ENCODE data around the gene RTP1.
"Not testable (repeated sequence)": the region's sequence is repeated elsewhere in the genome, so short reads cannot be mapped to it uniquely, and the experiment has no call there.

RTP1 gene

GRCh38 chr3:187199463-187200050, 2.3 kb downstream of the RTP1 start:
- not testable (repeated sequence) for DNase-seq

DNA sequence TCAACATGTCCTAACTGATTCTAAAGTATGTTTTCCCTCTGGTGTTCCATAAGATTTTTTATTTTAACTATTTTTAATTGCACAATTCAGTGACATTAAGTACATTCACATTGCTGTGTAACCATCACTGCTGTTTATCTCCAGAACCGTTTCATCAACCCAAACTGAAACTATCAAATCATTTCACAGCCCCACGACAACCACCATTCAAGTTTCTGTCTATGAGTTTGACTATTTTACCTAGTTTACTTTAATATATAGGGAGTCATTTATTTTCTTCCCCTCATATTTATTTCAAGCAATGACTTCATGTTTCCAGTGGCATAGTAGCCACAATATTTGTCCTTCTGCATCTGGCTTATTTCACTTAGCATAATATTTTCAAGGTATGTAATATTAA, 8.4 kb downstream of the RTP1 start:
- no peak for DNase-seq

GRCh38 chr3:187207062-187207461, 9.8 kb downstream of the RTP1 start:
- DNase-seq = no peak

GRCh38 chr3:187207624-187208023, 10.3 kb downstream of the RTP1 start:
- DNase-seq = no peak

GRCh38 chr3:187208159-187208558, 10.9 kb downstream of the RTP1 start:
- no peak for DNase-seq

GRCh38 chr3:187209491-187209890, 12.2 kb downstream of the RTP1 start:
- no peak for DNase-seq

DNA sequence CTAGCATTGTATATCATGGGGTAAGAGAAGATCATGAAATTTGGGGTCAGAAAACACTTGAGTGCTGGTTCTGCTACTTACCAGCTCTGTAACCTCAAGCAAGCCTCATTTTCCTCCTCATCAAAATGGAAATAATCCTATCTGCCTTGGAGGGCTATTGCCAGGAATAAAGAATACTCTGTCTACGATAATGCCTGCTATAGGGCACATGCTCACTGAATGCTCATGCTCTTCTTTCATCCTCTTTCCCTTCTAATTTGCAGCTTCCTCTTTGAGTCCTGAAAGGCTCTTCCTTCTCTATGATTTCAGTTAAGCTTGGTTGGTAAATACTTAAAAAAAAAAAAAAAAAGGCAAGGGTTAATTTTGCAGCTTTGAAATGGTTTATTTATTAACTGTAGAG, 12.8 kb downstream of the RTP1 start:
- no peak for DNase-seq

GRCh38 chr3:187210545-187211327, 13.4 kb downstream of the RTP1 start:
- no peak for DNase-seq

- no peak for DNase-seq
Observed at GRCh38 chr3:187211532-187212195, 14.4 kb downstream of the RTP1 start.

DNA sequence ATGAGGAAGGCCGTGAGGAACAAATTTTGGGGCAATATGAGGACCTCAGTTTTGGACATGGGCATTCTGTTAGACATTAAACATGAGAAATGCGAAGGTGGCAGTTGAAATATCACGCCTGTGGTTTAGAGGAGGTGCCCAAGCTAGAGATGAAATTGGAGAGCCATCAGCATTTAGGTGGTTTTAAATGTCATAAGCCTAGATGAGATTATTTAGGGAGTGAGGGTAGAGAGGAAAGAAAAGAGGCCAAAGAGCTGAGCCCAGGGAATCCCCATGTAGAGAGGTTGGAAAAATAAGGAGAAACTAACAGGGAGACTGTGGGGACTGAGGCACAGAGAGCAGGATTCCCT, 14.9 kb downstream of the RTP1 start:
- DNase-seq = no peak

DNA sequence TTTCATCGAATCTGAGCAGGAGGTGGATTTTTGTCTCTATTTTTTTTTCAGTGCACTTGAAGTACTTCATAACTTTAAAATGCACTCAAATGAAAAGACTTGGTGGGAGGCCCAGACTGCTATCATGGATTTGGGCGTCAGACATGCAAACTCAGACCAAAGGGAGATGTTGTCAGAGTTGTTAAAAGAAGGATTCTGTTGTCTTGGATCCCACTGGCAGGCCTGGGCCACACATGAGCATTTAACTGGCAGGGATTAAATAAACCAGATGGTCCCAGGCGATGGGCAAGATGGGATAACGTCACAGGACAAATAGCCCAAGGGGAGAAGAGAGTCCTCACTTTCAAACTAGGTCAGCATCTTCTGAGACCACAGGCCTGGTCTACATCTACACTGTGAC, 15.4 kb downstream of the RTP1 start:
- no peak for DNase-seq

DNA sequence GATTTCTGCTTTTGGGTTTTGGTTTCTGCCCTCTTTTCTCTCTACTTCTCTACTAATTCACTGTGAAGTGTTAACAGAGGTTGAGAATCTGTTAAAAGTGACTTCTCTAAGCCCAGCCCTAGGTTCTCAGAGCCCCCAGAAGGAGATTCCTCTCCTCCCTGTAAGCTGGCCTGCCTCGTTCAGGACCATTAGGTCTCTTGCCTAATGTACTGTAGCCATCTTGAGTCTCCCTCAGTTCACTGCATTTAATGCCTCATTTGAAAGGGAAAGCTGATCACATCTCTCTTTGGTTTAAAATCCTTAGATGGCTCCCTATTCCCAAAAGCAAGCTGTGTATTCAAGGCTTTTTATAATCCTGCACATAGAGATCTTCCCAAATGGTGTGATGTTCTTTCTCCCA, 16.3 kb downstream of the RTP1 start:
- no peak for DNase-seq

DNA sequence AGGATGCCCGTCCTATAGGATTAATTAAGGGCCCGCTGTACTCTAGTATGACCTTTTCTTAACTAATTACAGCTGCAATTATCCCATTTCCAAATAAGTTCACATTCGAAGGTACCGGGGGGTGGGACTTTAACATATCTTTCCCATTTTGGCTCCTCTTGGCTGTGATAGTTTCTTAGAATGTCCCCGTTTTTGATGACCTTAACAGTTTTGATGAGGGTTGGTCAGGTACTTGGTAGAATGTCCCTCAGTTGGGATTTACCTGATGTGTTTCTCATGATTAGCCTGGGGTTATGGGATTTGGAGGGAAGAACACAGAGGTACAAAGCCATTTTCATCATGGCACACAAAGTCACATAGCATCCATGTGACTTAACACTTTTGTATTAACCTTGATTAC, 18.2 kb downstream of the RTP1 start:
- DNase-seq = no peak

- no peak for DNase-seq
Observed at GRCh38 chr3:187222801-187223200, 25.5 kb downstream of the RTP1 start.

DNA sequence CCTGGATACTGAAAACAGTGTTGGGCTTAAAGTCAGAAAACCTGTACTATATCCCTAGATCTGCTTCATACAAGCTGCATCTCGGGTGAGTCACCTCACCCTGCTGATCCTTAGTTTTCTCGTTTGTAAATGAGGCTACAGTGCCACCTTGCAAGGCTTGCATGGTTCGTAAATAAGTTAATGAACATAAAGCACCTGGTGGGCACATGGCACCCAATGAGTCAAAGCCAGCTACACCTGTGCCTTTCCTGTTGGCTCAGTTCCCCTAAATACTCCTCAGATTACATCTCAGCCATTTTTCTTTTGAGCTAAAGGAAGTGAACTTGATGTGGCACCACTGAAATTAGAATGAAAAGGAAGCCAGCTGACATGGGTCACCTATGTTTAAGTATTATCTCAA, 26.5 kb downstream of the RTP1 start:
- DNase-seq = peak; percentile 49

DNA sequence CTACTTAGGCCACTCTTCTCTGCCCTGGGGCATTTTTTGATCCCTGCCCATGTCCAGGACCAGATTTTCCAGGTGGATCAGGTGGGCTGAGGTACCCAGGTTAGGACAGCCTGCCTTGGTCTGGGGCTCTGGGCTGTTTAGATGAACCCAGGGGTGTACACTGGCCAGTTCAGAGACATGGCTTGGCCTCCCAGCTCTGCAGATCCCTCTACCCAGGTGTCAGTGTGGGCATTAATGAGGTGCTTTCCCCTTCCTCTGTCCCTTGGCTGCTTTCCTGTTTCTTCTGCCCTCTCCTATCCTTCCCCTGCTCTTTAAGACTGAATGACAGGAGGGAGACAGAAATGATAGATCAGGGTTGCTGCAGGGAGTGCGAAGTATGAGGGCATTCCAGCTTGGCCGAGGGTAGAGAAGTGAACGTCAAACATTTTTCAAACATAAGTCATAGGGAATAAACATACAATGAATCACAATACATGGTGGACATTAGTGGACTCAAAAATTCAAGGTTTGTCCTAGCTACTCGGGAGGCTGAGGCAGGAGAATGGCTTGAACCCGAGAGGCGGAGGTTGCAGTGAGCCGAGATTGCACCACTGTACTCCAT, 30.5 kb downstream of the RTP1 start:
- no peak for DNase-seq

DNA sequence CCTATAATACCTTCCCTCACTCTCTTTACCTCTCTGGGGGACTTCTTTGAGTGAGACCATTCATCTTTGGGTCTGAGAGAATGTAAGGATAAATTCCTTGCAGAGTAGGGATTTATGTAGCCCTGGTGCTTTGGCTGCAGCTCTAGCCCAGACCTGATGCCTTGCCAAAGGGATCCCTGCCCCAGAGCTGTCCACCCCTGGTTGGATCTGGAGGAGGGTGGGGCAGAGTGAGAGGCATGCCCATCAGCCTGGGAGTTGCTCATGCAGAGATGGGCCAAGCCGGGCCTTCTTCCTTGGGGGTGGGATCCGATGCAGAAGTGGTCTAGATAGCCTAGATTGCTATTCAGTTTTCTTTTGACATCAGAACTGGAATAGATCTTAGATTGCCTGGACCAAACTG, 31.5 kb downstream of the RTP1 start:
- no peak for DNase-seq

DNA sequence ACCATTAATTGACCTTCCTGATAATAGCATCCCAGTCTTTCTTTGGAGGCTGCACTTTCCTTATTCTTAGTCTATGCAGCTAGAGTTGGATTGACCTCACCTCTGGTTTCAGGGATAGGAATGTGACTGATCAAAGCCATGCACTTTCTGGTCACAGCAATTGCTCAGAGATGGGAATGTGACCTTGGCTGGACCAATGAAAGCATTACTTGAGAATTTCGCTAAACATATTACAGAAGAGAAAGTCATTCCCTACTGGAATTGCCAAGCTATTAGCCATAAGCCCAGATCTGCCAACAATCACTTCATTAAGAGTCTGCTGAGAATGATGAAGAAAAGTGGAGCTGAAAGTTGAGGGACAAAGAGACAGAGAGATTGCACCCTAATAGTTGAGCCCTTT, 32.7 kb downstream of the RTP1 start:
- DNase-seq = no peak

DNA sequence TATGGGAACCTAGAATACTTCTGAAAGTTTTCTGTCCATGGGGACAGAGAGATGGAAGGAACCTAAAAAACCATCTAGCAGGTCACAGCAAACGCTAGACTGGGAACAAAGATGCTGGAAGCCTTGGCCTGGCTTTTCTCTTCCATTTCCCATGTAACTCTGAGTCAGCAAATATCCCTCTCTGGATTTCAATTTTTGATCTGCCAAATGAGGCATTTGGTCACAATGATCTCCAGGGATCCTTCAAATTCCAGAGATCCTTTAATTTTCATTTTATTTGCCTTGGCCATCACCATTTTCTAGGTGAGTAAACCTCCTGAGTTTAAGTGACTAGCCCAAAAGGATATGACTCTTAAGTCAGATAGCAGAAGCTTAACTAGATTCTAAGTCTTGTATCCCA, 39.7 kb downstream of the RTP1 start:
- no peak for DNase-seq

DNA sequence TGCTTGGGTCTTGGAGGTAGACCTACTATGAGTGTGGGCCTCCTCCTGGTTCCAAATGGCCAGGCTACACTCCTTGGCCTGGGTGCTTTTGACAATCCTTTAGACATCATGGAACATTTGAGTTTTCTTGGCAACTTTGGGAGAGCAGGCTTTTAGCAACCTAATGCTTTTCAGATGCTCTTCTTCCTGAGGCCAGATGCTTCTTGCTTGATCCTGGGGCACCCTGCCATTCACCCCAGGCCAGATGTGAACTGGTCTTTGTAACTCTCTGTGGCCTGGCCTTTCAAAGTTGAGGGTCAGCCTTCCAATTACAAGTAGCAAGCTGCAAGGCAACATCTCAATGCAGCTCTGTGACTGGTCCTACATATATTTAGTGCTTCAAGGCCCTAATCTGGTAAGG, 40.5 kb downstream of the RTP1 start:
- no peak for DNase-seq

GRCh38 chr3:187238239-187238638, 41.0 kb downstream of the RTP1 start:
- no peak for DNase-seq

DNA sequence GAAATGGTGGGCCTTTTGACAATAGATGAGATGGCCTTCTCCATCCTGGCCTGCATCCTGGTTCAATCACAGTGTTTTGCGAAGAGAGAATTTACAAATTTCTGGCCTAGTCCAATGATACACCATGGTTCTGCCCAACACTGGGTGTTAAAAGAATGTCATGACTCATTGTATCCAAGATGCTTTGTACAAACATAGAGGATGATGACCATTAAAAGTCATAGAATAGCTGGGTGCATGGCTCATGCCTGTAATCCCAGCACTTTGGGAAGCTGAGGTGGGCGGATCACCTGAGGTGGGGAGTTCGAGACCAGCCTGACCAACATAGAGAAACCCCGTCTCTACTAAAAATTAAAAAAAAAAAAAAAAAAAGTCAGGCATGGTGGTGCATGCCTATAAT, 41.5 kb downstream of the RTP1 start:
- not testable (repeated sequence) for DNase-seq

GRCh38 chr3:187242435-187242834, 45.1 kb downstream of the RTP1 start:
- no peak for DNase-seq

DNA sequence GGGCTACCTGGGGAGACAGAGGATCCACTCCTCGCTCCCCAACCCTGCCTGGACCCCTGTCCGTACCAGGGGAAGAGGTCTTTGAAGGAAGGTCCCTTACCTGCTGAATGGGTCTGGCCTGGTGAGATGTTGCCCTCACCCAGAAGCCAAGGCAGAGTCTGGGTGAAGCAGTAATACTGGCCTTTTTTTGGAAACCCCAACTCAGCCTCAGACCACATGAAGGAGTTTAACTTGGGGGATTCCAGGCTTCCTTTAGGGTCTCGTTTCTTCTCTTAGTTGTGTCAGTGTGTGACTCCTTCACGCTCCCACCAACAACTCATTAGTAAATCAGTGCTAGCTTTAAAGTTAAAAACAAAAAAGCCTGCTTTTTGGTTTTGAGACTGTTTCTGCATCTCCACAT, 45.6 kb downstream of the RTP1 start:
- DNase-seq = no peak
